Uterine smooth muscle cell (primary cell): ENCODE data around the gene FBXL20. TPM values are rescaled to one million over a fixed set of nuclear protein-coding genes. Genes with fewer than 3 reads are reported as not detected.

ENCODE experiments used
- total RNA-seq: library from RNA; depleted of rRNA; stranded (reverse); fragments of >200 nt; gene quantifications from 2 replicates; pipeline ENCODE4 v1.2.3, GENCODE V29; 2014

The FBXL20 gene, protein sequence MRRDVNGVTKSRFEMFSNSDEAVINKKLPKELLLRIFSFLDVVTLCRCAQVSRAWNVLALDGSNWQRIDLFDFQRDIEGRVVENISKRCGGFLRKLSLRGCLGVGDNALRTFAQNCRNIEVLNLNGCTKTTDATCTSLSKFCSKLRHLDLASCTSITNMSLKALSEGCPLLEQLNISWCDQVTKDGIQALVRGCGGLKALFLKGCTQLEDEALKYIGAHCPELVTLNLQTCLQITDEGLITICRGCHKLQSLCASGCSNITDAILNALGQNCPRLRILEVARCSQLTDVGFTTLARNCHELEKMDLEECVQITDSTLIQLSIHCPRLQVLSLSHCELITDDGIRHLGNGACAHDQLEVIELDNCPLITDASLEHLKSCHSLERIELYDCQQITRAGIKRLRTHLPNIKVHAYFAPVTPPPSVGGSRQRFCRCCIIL
- 13.8 and 21.4 TPM in 2 replicates for total RNA-seq

DNA sequence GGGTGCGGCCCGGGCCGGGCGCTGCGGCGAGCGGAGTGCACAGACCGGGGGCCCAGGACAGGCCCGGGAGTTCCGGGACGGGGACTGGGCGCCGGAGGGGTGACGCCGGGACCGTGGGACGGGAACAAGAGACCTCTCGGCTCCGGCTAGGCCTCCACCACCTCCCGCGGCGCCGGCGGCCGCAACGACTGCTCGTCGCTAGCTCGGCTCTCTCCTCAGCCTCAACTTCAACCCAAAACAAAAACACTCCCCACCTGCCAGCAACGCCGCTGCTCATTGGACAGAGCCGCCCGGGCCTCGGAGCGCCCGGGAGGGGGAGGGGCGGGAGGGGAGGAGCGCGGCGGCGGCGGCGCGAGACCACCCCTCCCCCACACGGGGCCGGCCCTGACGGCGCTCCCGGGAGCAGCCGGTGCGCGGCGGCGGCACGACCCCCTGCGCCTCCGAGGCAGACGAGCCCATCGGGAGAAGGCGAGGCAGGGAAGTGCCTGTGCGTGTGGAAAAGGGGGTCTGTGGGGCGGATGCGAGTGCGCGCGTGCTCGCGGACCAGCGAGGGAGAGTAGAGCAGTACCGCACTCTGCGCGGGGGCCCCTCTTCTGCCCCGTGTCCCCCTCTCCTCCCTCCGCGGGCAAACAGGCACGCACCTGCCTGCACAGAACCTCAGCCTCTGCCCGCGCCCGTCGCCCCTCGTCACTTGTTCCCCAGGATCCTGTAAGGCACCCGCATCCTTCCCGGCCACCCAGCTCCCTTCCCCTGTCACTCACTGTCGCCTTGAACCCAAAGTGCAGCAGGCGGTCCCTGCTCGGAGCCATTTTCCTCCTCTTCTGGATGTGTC lies at the start of gene FBXL20:
Gene FBXL20, minus strand, starts transcription at position 215 of the 832 bp plus-strand sequence. CDS start 224 bp downstream, outside the sequence.

DNA sequence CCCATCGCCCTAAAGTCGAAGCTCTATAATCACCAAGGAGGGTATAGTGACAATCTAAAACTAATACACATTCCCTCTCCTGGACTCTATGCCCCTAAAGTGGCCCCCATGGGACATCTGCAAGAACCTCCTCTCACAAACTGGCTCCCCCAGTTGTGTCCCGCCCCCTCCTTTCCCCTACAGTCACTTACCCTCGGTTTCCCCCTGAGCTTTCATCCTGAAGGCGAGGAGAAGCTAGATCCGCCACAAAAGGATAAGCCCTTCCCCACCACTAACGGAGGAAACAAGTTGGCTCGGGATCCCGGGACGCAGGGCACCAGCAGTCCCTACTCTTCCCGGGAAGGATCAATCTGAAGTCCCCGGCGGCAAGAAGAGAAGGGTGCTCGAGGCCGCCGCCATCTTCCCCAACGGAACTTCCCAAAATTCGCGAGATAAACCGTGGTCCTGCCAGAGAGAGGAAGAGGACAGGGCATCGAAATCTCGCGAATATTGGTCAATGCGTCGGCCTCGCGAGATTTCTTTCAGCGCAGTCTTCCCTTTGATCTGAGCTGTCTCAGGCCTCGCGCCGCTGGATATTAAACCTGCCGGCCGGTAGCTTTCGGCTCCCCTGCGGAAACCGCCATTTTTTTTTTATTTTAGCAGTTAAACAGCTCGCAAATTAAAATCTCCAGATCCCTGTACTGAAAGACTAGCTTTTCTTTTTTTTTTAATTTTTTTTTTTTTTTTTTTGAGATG lies 49.6 kb upstream of the FBXL20 start, which contains the start of gene MED1:
Gene MED1, minus strand, starts transcription at position 417 of the 735 bp plus-strand sequence. Its CDS starts 201 bp downstream, at position 216.

DNA sequence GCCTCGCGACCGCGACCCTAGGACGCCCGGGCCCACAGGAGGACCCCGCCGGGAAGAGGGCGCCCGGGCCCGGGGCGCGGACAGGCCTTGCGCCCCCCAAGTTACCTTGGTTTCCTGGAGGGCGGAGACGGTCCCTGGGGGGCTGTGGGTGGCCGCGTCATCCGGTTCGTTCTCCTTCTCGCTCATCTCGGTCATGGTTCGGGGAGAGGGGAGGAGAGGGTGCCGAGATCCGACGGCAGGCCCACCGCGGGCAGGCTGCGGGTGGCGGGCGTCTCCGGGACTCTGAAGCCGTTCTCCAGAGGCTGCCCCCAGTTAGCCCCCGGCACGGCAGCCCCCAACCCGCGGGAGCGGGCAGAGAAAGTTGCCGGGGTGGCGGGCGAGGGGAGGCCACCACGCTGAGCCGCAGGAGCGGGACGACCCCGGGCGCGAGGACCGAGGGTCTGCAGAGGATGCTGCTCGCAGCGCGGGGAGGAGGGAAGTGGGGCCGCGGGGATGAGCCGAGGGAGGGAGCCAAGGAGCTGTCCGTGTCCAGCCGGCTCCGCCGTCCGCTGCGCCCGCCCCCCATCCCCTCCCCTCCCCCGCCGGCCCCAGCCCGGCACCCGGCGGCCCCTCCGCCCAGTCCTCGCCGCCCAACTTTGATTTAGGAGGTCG lies 176.0 kb downstream of the FBXL20 start, which contains the start of gene STAC2:
Gene STAC2, minus strand, starts transcription at position 638 of the 651 bp plus-strand sequence. Its CDS starts 443 bp downstream, at position 195.

Other genes with a start within 250 kb of the FBXL20 start
- gene PLXDC1, start 250.0 kb downstream of the FBXL20 start, total RNA-seq = 0.11 TPM in 1 of 2 replicates, not detected in the other
- gene ARL5C, start 235.5 kb downstream of the FBXL20 start, total RNA-seq = not detected in 2 replicates
- 7.1 and 12.1 TPM in 2 replicates for gene CACNB1, start 204.0 kb downstream of the FBXL20 start, total RNA-seq
- gene RPL19, start 201.3 kb downstream of the FBXL20 start, total RNA-seq = 1,693 and 2,019 TPM in 2 replicates
- not detected in 2 replicates for gene STAC2, start 175.7 kb downstream of the FBXL20 start, total RNA-seq
- 20.5 and 22.7 TPM in 2 replicates for gene MED1, start 49.6 kb upstream of the FBXL20 start, total RNA-seq
- 27.5 and 29.7 TPM in 2 replicates for gene CDK12, start 59.9 kb upstream of the FBXL20 start, total RNA-seq
- not detected in 2 replicates for gene NEUROD2, start 206.3 kb upstream of the FBXL20 start, total RNA-seq
- not detected in 2 replicates for gene PPP1R1B, start 225.3 kb upstream of the FBXL20 start, total RNA-seq
- gene STARD3, start 235.5 kb upstream of the FBXL20 start, total RNA-seq = 21.6 and 26.7 TPM in 2 replicates